ENCODE measurements around the gene AGAP1.

DNA sequence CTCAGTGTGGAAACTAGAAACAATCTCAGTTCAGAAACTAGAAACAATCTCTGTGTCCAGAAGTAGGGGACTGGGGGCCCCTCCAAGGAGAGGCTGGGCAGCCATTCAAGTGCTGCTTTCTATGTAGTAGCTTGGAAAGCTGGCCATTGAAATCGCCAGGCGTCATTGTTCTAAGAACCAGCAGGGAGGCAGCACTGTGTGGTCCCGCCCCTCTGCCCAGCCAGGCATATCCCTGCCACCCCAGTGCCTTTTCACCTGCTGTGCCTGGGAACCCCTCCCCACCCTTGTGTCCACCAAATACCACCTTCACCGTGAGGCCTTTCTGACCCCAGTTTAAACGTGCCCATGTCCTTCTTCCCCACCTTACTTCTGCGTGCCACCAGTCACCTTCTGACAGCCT lies 452.7 kb downstream of the AGAP1 start:
- TF ChIP-seq POLR2A (IDR thresholded peaks at IDR 0.05) (no peak), POLR2AphosphoS5 (IDR thresholded peaks at IDR 0.05) (no peak)
- TF ChIP-seq, protein P1, sequence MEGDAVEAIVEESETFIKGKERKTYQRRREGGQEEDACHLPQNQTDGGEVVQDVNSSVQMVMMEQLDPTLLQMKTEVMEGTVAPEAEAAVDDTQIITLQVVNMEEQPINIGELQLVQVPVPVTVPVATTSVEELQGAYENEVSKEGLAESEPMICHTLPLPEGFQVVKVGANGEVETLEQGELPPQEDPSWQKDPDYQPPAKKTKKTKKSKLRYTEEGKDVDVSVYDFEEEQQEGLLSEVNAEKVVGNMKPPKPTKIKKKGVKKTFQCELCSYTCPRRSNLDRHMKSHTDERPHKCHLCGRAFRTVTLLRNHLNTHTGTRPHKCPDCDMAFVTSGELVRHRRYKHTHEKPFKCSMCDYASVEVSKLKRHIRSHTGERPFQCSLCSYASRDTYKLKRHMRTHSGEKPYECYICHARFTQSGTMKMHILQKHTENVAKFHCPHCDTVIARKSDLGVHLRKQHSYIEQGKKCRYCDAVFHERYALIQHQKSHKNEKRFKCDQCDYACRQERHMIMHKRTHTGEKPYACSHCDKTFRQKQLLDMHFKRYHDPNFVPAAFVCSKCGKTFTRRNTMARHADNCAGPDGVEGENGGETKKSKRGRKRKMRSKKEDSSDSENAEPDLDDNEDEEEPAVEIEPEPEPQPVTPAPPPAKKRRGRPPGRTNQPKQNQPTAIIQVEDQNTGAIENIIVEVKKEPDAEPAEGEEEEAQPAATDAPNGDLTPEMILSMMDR (IDR thresholded peaks at IDR 0.05), result no peak
